HG02981 (cell line): ENCODE results near the gene PNLIP.

ENCODE experiments used
- ATAC-seq: cut with Tn5 transposase; IDR thresholded peaks from one replicate; pipeline ENCODE4 v1.9.1; 2021; ENCODE audit warnings: mild to moderate bottlenecking, moderate library complexity; ENCODE audit not compliant: unreplicated experiment

PNLIP gene

DNA sequence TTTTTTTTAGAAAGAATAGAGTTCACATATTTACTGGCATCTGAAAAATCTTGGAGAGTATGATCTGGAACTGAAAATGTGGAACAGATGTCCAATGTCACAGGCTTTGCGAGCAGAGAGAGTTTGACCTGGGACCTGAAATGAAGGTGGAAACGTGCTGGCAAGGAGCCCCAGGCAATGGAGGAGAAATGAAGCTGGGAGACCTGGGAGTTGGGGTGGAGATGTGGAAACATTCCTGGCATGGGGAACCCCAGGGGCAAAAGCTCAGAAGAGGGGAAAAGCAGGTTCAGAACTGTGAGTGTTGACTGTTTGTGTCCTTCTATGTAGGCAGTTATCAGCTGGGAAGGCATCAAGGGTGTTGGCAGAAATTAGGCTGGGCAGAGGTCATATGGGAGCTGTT, 67.7 kb downstream of the PNLIP start:
- no peak for ATAC-seq

DNA sequence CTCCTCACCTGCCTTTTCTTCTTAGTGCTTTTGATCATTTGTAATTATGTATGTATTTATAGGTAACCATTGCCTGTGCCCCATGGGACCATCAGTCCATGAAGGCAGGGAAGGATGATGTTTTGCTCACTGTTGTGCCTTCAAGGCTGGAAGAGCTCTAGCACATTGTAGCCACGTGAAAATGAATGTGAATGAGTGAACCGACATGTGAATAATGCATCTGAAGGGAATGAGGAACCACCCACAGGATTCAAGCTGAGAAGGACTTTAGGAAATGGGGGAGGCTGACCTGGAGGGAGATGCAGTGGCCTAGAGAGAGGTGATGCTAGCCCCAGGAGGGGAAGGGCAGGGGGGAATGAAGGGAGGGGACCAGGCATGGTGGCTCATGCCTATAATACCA, 69.1 kb downstream of the PNLIP start:
- ATAC-seq: no peak

GRCh38 chr10:116615199-116615776, 69.6 kb downstream of the PNLIP start:
- no peak for ATAC-seq
